ENCODE data around the gene PDE7B.
A peak's percentile ranks its signal among the peaks of the same experiment; 100 is the strongest.

PDE7B gene

DNA sequence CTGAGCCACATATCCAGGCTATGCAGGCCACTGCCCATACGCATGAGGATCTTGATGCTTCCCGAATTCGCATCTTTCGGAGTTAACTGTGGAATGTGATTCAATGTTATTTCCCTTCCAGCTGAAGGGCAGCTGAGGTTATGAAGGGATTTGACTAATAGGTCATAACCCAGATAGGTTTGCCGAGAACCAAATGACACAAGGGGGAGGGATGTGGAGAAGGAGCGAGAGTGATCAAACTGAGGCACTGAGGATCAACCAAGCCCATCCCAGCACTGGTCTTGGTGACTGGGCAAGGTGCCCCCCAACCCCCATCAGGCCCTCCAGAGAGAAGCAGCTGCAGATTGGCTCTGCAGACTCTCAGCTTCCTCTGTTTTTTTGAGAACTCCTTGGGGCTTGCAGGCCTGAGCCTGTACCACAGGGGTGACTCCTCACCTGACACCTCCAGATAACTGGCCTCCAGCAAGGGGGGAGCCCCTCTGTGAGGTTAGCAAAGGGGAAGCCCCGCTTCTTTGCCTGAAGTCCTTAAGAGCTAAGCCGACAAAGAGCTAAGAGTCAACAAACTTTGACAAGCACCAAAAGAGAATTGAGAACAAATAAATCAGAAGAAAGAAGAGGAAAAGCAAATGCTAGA is 185.9 kb downstream of the PDE7B start:
- peak in 1 of 42 donors; percentile 8 for DNase-seq
- intact Hi-C loops (cut with DNase I) = no loop called here

DNA sequence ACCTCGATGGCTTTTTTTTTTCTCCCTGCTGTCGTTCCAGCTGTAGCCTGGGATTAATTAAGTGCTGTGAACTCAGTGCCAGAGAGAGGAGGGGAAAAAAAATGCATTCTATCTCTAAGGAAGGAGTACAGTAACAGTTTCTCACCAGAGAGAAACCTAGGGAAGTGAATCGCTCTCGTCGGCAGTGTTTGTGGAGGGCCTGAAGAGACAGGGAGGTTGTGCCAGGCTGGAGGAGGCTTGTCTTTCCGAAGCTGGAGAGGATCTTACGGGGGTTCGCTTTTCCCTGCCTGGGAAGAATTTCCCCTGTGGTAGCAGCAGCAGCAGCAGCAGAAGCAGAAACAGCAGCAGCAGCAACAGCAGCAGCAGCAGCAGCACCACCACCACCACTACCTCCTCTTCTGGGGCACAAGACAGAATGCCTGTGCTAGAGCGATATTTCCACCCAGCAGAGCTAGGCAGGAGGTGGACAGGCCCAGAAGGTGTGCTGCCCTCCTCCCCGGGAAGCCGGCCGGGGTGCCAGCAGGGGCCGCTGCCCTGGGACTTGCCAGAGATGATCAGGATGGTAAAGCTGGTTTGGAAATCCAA is 186.5 kb downstream of the PDE7B start:
- intact Hi-C loops (cut with DNase I) = no loop called here
- DNase-seq = peak in 34 of 42 donors; percentile 5 to 71 (median 40)

DNA sequence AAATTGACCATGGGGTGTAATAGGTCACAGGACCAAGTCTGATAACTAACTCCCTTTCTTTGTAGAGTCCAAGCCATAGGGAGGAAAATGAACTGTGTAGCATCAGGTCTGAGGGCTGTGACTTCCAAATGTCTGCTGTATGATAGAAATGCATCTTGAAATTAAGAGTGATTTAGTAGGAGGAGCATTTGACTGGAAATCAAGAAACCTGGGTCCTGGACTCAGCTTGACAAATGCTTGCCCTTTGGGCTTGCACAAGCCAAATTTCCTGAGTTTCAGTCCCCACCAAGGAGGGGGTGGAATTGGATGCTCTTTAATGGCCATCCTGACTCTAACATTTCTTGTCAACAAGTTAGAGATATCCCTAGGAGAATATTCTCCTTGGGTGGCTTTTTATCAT is 187.0 kb downstream of the PDE7B start:
- no peak for DNase-seq
- intact Hi-C loops (cut with DNase I) = no loop called here

DNA sequence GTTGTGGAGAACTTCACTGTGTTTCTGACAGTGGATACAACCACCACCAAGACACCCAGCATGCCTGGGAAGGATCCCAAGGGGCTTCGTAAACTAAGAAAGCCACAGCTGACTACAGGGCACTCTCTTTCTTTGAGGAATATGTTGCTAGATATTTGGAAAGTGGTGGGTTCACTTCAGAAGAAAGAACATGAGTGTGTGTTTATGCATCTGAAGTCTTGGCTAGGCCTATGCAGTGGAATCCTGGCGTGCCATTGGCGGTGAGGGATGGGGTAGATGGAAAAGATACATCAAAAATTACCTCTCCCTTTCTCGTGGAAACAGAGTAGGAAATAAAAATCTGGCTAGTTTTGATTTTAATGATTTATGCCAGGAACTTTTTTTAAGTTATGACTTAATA is 187.7 kb downstream of the PDE7B start:
- intact Hi-C loops (cut with DNase I) = no loop called here
- DNase-seq = peak in 5 of 42 donors; percentile 9 to 51 (median 27)

DNA sequence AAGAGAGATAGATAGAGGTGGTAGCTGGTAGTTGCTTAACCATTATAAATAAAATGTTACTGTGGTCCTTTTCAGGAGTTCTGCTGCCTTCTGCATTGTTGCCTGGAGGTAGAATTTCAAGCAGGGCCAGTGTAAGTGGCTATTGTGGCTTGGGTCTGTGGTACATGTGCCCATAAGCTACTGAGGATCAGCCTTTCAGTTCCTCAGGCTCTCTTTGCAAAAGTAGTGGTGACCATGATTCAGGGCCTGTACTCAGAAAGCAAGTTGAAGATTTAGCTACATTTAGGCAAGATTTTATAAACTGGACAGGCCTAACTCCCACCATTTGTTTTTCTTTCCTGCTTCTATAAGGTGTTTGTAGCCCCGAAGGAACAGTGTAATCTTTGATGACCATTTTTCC is 199.0 kb downstream of the PDE7B start:
- intact Hi-C loops (cut with DNase I) = no loop called here
- DNase-seq = no peak

DNA sequence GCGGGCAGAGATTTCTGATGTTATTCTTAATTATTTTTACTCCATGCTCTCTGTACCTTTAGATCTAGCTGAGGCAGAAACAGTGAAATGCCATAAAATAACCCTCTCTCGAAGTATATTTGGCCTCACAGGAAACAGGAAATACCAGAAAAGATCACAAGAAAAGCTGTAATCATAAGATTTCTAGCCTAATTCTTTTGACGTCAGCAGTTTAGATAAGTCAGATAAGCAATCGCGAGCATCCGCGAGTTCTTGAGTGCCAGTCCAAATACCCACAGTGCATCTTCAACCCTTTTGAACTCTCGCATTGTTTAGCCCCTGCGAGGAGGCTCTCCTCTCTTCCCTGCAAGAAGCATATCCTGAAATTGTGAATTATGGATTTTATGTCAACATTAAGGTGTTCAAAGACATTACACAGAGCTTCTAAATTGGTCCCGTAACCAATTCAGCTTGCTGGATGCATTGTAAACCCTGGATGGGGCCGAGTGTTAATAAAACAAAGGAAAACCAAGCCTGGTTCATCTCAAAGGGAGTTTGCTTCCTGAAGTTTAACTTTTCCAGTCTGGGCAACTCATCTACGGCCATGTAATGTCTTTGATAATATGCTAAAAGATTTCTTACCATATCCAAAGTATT is 199.8 kb downstream of the PDE7B start:
- intact Hi-C loops (cut with DNase I) = no loop called here

DNA sequence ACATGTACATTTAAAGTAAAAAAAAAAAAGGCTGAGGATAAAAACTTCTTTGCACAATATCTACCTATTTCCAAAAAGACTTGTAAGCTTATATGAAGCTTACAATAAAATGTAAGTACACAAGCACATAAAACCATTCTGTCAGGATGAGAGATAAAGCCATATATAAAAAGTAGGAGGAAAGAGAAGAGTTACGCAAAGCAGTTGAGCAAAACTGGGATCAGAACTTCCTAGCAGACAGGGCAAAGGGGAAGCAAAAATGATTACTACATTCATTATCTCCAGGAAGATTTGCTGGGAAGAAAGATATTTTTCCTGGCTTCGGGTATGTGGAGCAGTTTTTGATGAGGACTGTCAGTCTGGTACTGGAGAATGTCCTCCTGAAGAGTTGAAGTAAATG is 200.5 kb downstream of the PDE7B start:
- DNase-seq = no peak
- intact Hi-C loops (cut with DNase I) = no loop called here

More for the DNA sequence above, 199.8 kb downstream of the PDE7B start:
- DNase-seq = no peak

DNA sequence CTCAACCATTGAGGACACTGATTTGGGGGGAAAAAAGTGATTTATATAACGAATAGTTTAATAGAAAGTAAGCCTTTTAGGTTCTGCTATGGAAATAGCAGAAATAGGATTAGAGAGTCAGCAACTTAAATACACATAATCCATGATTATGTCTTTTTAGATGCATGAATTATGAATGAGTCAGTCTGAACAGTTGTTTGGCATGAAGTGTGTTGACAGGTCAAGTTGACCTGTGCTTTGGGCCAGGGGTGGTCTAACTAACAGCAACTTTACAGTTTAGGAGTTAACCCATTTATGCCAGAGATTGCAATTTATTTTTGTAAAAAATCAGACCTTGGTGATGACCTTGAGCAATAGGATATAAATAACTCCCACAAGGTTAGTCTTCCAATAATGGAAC is 207.4 kb downstream of the PDE7B start:
- no peak for DNase-seq
- intact Hi-C loops (cut with DNase I) = no loop called here

DNA sequence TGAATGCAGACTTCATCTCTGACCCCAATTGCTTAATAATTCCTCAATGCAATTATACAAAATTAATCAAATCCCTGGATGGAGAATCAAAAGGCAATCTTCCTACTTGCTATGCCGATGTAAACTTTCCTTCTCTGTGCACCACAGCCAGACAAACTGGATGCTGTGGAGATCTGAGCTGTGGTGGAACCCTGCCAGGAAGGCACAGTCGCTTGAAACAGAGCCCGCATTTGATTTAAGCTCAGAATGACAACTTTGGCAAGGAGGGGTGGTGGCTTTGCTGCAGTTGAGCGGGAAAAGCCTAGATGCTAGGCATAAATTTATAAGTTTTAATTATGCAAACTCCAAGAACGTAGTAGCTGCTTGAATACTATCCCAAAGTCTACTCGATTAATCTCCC is 207.8 kb downstream of the PDE7B start:
- peak in 36 of 42 donors; percentile 27 to 73 (median 52) for DNase-seq
- intact Hi-C loops (cut with DNase I) = no loop called here

DNA sequence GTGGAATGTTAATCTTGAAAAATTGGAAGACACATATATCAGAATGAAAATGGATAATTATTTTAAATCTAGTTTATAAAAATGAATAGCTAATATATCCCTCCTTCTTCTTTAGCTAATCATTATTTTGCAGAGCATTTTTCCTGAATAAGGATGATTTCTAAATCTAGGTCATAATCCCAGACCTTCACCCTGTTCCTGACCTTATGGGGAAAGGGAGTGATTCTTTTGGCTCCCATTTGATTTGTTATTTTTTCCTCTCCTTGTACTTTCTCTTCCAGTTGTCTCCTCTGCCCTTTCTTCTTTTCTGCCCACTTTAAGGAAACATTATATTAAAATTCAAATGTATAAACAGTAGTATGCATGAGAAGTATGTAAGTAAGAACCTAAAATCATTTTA is 208.6 kb downstream of the PDE7B start:
- DNase-seq = no peak
- intact Hi-C loops (cut with DNase I) = no loop called here

DNA sequence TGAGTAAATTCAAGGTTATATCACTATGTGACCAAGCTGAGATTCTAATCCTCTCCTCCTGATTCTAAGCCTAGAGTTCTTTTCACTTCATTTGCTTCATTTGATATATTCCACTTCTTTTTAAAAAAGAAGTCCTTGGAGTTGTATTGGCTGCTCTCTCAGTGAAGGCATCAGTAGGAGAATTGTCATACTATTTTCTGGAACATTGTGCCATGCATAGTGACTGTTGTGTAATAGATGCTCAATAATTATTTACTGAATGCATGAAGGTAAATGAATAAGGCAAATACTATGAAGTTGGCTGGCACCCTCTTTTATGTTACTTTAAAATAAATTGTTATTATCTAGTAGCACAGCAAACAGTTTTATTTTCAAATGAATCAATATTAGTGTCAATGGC is 209.3 kb downstream of the PDE7B start:
- no peak for DNase-seq
- intact Hi-C loops (cut with DNase I) = no loop called here

DNA sequence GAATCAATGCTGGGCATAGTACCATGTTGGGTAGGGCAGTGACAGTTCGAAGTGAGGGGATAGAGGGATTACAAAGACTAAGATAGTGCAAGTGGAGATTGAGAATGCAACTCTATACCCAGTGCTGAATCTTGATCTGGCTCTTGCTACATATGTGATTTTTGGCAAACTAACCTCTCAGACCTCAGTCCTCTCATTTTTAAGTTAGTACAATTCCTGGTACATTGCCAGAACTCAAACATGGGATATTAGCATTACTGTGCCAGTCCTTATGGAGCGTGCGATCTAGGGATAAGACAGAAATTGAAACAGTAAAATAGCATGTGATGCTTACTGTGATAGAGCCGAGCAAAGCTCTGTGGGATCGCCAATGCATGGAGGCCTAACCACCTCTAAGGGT is 210.2 kb downstream of the PDE7B start:
- intact Hi-C loops (cut with DNase I) = no loop called here
- DNase-seq = no peak

DNA sequence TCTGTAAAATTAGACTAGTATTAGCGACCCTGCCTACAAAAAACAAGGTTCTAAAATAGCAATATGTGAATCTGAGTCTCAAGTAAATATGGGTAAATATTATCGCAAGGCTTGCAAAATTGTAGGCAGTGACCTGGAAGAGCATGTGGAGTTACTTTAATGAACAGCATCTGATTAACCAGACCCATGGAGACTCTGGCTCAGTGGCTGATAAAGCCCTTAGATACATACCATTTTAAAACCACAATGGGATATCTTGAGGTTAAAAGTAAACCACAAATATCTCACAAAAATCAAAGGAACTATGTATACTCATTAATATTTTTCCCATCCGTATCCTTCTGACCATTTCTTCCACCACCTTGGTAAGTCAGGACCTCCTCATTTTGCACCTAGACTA is 211.6 kb downstream of the PDE7B start:
- no peak for DNase-seq
- intact Hi-C loops (cut with DNase I) = no loop called here

DNA sequence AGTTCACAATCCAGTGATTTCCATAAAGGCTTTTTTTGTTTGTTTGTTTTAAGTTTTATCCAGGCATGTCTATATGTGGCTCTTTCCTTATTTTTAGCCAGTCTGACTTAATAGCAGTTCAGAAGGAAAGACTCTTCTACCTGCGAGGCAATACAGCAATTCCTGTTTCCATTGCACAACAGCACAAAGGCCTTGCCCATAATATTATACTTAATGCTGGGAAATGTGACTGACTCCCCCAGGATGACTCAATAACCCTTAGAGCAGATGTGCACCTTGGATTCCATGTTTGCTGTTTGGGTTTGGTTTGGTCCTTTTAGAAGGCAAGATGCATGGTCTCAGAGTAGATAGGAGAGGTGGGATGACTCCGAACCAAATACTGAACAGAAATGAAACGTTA is 214.5 kb downstream of the PDE7B start:
- DNase-seq = no peak
- intact Hi-C loops (cut with DNase I) = no loop called here

DNA sequence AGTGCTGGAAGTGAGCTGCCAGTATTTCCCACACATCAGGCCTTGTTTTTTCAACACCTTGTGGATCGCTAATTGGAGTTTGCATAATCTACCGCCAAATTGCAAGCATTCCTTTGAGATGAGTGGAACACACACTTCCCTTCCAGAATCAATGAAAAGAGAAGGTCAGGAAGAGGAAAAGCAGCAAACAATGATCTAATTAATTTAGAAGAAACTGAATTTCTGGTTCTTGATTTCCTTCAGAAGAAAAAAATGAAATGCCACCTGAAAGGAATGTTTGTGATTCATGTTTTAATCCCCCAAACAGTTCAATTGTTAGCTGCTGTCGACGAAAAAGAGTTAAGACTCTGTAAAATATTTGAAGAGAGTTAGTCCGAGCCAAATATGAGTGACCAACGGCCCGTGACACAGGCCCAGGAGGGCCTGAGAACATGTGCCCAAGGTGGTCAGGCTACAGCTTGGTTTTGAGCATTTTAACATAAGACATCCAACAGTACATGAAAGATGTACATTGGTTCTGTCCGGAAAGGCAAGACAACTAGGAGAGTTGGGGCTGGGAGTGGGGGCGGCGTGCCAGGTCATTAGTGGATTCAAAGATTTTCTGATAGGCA is 216.3 kb downstream of the PDE7B start:
- no peak for DNase-seq
- intact Hi-C loops (cut with DNase I) = no loop called here

DNA sequence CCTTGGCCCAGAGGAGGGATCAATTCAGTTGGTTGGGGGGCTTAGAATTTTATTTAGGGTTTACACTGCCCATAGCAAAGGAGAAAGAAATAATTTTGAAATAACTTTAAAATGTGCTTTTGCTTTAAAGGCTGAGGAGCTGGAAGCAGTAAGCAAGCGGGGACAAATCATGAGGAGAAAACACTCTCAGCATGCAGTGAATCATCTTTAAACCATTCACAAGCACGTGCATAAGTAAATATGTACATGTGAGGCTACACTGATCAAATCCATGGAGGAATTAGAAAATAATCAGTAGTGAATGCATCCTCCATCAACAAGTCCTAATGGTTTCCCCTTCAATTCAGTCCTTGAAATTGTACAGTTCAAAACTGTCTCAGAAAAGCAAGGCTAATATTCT is 217.6 kb downstream of the PDE7B start:
- intact Hi-C loops (cut with DNase I) = no loop called here
- no peak for DNase-seq

DNA sequence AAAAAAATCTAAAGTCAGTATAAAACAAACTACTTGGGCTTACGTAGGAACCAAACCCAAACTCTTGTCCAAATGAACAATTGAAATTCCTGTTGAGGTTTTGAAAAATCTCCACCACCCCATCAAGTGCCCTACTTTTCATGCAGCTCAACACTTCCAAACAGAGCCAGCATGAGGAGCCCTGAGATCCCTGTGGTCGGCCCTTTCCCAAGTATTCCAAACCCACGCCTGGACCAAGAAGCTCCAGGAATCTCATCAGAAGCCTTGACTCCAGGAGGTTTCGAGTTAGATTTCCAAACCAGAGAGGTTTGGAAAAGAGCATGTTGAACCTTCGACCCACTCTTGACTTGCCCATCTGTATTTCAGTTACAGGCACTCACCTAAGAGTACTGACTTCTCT is 219.3 kb downstream of the PDE7B start:
- DNase-seq = no peak
- intact Hi-C loops (cut with DNase I) = no loop called here

DNA sequence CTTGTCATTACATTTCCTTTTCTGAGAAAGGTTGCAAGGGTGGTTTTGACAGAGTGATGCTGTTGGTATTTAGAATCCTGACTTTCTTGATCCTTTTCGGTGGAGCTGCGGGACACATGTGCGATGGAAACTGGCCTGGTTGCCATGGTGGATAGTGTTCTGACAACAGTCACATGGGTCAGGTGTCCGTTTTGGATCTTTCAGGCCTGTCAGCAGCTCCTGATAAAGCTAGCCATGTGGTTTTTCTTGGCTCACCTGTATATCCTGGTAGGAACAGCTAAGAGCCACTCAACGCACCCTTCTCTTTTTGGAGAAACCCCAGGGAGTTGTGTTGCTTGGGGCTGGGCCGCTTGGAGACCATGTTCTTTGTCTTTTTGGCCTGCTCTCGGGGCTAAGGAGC is 221.2 kb downstream of the PDE7B start:
- no peak for DNase-seq
- intact Hi-C loops (cut with DNase I) = no loop called here

DNA sequence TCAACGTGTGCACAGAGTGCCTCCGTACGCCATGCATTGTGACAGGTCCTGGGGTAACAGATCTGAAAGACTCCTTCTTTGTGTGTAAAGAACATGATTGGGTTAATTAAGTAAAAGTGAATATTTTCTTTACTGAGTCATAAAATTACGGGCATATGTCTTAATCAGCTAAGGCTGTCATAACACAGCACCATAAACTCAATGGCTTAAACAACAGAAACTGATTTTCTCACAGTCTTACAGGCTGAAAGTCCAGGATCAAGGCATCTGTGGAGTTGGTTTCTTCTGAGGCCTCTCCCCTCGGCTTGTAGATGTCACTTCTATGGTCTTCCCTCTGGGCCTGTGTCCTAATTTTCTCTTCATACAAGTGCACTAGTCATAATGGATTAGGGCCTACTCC is 221.7 kb downstream of the PDE7B start:
- DNase-seq = no peak
- intact Hi-C loops (cut with DNase I) = no loop called here

DNA sequence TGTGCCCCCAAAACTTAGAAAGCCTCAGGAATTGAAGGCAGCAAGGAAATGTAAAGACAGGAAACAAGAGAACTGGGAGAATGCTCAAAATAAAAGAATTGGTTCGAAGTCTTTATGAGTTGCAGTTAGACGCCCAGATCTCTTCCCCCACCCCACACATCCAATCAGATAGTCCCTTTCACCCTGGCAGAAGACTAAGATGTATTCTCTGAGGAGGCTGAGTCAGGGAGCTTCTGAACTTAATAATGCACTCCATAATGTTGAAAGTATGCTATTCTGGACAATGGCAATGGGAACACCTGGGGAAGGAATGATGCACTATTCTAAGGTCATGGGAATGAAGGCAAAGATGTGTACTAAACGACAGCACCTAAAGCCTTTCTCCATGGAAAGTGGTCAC is 225.0 kb downstream of the PDE7B start:
- DNase-seq = no peak
- intact Hi-C loops (cut with DNase I) = no loop called here

All from head of caudate nucleus (tissue), 42 donors.